ENCODE results near the gene HOMER2. TPM values are rescaled to one million over a fixed set of nuclear protein-coding genes. Genes with fewer than 3 reads are reported as not detected.
"Not testable (repeated sequence)": the region's sequence is repeated elsewhere in the genome, so short reads cannot be mapped to it uniquely, and the experiment has no call there.

HOMER2 gene
- total RNA-seq, 2 experiments from 2014 or later, result 5.6 TPM

DNA sequence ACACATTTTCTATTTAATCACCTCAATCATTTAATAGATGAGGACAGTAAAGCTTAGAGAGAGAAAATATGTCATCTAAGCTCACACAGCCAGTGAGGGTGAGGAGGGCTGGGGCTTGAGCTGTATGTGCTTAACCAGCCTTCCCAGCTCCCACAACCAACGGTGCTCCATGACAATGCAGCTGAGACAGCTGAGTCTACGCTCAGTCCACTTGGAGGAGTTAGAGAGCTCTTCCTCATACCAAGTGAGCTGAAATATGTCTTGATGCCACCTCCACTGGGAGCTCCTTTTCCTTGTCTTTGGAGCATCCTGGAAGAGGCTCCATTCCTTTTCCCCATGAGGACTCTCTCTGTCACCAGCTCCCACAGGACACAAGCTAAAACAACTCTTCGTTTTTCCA lies 9.3 kb downstream of the HOMER2 start:
- Histone ChIP-seq H3K9me2 (ENCODE audit: insufficient read depth, low read length) (no peaks in the 10 kb centered on the region), H3K27ac (ENCODE audit: low read depth, low read length, poor library complexity, severe bottlenecking) (no peak overlapping the region), H3K9me3 (ENCODE audit: low read length) (no peaks in the 10 kb centered on the region), H4K20me1 (ENCODE audit: insufficient read depth, low read length) (no peaks in the 10 kb centered on the region; the same call in 1 of the 2 replicates), H3K4me2 (ENCODE audit: low read length) (no peak overlapping the region), H2AFZ (ENCODE audit: low read length) (no peak overlapping the region), H3K79me2 (ENCODE audit: insufficient read depth, low read depth, low read length) (no peaks in the 10 kb centered on the region), H3K4me1 (ENCODE audit: insufficient read depth, low read length, poor library complexity, severe bottlenecking) (no peaks in the 10 kb centered on the region), H3K4me3 (ENCODE audit: low read depth, low read length, poor library complexity, severe bottlenecking) (no peak overlapping the region), H3K36me3 (ENCODE audit: insufficient read depth, low read length) (no peaks in the 10 kb centered on the region)
- TF ChIP-seq, protein P1, sequence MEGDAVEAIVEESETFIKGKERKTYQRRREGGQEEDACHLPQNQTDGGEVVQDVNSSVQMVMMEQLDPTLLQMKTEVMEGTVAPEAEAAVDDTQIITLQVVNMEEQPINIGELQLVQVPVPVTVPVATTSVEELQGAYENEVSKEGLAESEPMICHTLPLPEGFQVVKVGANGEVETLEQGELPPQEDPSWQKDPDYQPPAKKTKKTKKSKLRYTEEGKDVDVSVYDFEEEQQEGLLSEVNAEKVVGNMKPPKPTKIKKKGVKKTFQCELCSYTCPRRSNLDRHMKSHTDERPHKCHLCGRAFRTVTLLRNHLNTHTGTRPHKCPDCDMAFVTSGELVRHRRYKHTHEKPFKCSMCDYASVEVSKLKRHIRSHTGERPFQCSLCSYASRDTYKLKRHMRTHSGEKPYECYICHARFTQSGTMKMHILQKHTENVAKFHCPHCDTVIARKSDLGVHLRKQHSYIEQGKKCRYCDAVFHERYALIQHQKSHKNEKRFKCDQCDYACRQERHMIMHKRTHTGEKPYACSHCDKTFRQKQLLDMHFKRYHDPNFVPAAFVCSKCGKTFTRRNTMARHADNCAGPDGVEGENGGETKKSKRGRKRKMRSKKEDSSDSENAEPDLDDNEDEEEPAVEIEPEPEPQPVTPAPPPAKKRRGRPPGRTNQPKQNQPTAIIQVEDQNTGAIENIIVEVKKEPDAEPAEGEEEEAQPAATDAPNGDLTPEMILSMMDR (conservative IDR thresholded peaks at IDR 0.05; ENCODE audit: low read length), result no peak
- no peak for TF ChIP-seq EZH2phosphoT487 (IDR thresholded peaks at IDR 0.05; ENCODE audit: borderline replicate concordance, low read depth, low read length)
- BruUV-seq (replicated peaks), result no TSS peak
- ChIA-PET CTCF (ENCODE audit: unreplicated experiment) (interaction anchor here (0.6 to 1.5 kb wide), 2 partner anchors 11 to 787 kb away, joined by 3 to 8 read pairs; no protein-coding TSS in a partner anchor), POLR2A (interaction anchor here (0.5 kb wide), 1 partner anchor 14 kb away, joined by 5 read pairs; no protein-coding TSS in a partner anchor)
- intact Hi-C loops (cut with micrococcal nuclease; ENCODE audit: unreplicated experiment), result no loop called here
- DNase-seq (ENCODE audit: low spot score), result no peak

DNA sequence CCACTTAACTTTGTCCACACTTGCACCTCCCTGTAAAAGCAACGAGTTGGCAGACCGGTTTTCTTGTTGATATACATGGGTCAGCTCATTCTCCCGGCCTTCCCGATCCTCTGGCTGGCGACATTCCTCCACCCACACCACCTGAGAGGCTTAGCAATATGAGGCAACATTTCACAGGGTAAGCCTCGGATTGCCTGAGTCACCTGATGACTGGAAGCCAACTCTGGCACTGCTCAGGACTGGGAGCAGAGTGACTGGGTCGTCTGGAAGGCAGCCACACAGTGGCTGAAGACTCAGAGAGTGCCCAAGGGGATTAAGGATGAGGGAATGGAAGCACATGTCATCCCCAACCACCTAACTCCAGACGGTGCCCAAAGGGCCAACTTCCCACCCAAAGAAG lies 9.8 kb downstream of the HOMER2 start:
- no peak for DNase-seq (ENCODE audit: low spot score)
- H3K4me3 ChIP-seq (ENCODE audit: low read depth, low read length, poor library complexity, severe bottlenecking), result no peak overlapping the region
- no peak overlapping the region for H3K27ac ChIP-seq (ENCODE audit: low read depth, low read length, poor library complexity, severe bottlenecking)
- no peaks in the 10 kb centered on the region for H3K9me3 ChIP-seq (ENCODE audit: low read length)
- no TSS peak for BruUV-seq (replicated peaks)
- intact Hi-C loops (cut with micrococcal nuclease; ENCODE audit: unreplicated experiment), result no loop called here
- H3K4me1 ChIP-seq (ENCODE audit: insufficient read depth, low read length, poor library complexity, severe bottlenecking), result no peaks in the 10 kb centered on the region
- H3K79me2 ChIP-seq (ENCODE audit: insufficient read depth, low read depth, low read length), result no peaks in the 10 kb centered on the region
- H3K9me2 ChIP-seq (ENCODE audit: insufficient read depth, low read length), result no peaks in the 10 kb centered on the region
- CTCF ChIA-PET (ENCODE audit: unreplicated experiment), result interaction anchor here (0.6 to 1.5 kb wide), 2 partner anchors 11 to 787 kb away, joined by 3 to 8 read pairs; no protein-coding TSS in a partner anchor
- POLR2A ChIA-PET, result no interaction called here
- no peaks in the 10 kb centered on the region; the same call in 1 of the 2 replicates for H4K20me1 ChIP-seq (ENCODE audit: insufficient read depth, low read length)
- H2AFZ ChIP-seq (ENCODE audit: low read length), result no peak overlapping the region
- no peaks in the 10 kb centered on the region for H3K36me3 ChIP-seq (ENCODE audit: insufficient read depth, low read length)
- no peak for TF ChIP-seq EZH2phosphoT487 (IDR thresholded peaks at IDR 0.05; ENCODE audit: borderline replicate concordance, low read depth, low read length)
- TF ChIP-seq, protein P1 (conservative IDR thresholded peaks at IDR 0.05; ENCODE audit: low read length), result no peak
- no peak overlapping the region for H3K4me2 ChIP-seq (ENCODE audit: low read length)

DNA sequence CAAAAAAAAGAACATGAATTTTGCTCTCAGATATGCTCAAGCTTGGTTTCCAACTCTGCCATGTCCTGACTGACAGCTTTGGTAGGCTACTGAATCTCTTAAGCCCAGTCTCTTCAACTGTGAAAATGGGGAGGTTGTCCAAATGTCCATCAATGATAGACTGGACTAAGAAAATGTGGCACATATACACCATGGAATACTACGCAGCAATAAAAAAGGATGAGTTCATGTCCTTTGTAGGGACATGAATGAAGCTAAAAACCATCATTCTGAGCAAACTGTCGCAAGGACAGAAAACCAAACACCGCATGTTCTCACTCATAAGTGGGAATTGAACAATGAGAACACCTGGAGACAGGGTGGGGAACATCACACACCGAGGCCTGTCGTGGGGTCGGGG lies 12.8 kb downstream of the HOMER2 start:
- H3K36me3 ChIP-seq (ENCODE audit: insufficient read depth, low read length); BruUV-seq (replicated peaks); H3K79me2 ChIP-seq (ENCODE audit: insufficient read depth, low read depth, low read length); intact Hi-C loops (cut with micrococcal nuclease; ENCODE audit: unreplicated experiment); H3K4me1 ChIP-seq (ENCODE audit: insufficient read depth, low read length, poor library complexity, severe bottlenecking); H3K4me2 ChIP-seq (ENCODE audit: low read length); H3K9me3 ChIP-seq (ENCODE audit: low read length); H2AFZ ChIP-seq (ENCODE audit: low read length); DNase-seq (ENCODE audit: low spot score); POLR2A ChIA-PET; H3K4me3 ChIP-seq (ENCODE audit: low read depth, low read length, poor library complexity, severe bottlenecking); H4K20me1 ChIP-seq (ENCODE audit: insufficient read depth, low read length); CTCF ChIA-PET (ENCODE audit: unreplicated experiment); H3K9me2 ChIP-seq (ENCODE audit: insufficient read depth, low read length); H3K27ac ChIP-seq (ENCODE audit: low read depth, low read length, poor library complexity, severe bottlenecking): not testable (repeated sequence)
